H1 (cell line): ENCODE data around the gene FOXN1. TPM values are rescaled to one million over a fixed set of nuclear protein-coding genes. Genes with fewer than 3 reads are reported as not detected.
A peak's percentile ranks its signal among the peaks of the same experiment; 100 is the strongest.

Experiments
- CTCF ChIA-PET: fragments of 300-600 bp; sonication (Branson Sonifier 250); formaldehyde crosslinking; loops from one replicate; lab custom pipeline; 2021; ENCODE audit not compliant: partially characterized antibody; lab: Charles Lee
- POLR2A ChIA-PET: fragments of 300-600 bp; sonication (Branson Sonifier 250); formaldehyde crosslinking; loops from one replicate; lab custom pipeline; 2021; ENCODE audit warnings: inconsistent platforms; ENCODE audit not compliant: partially characterized antibody; lab: Charles Lee
- DNase-seq, 2 experiments: peaks; one replicate each; pipeline versions ENCODE4 v3.0.0 to v3.0.0-alpha.2; 2010 to 2022; ENCODE audit warnings: low spot score in 2 of 2, low read depth in 1 of 2, mixed read lengths in 1 of 2
- FAIRE-seq: peaks from 2 replicates; lab custom pipeline; 2011; peaks lifted over from hg19 to GRCh38; lab: Jason Lieb, UNC
- H2AFZ ChIP-seq: 2 replicates; pipeline ENCODE4 v1.8.1; 2012; ENCODE audit warnings: low read length, inconsistent platforms
- H2AK5ac ChIP-seq: 2 replicates; pipeline ENCODE4 v1.6.1; 2013; ENCODE audit warnings: low read depth, low read length
- H2BK120ac ChIP-seq: replicated peaks from 2 replicates; pipeline ENCODE3; 2013; ENCODE audit warnings: low read depth, low read length, inconsistent platforms
- H2BK12ac ChIP-seq: 2 replicates; pipeline ENCODE4 v1.6.1; 2013; ENCODE audit warnings: low read depth, low read length
- H2BK15ac ChIP-seq: 2 replicates; pipeline ENCODE4 v1.6.1; 2013; ENCODE audit warnings: low read length
- H2BK20ac ChIP-seq: 2 replicates; pipeline ENCODE4 v1.6.1; 2013; ENCODE audit warnings: low read length
- H2BK5ac ChIP-seq: 2 replicates; pipeline ENCODE4 v1.6.1; 2013; ENCODE audit warnings: low read depth, low read length
- H3K14ac ChIP-seq: 2 replicates; pipeline ENCODE4 v1.6.1; 2013; ENCODE audit warnings: inconsistent platforms; ENCODE audit not compliant: insufficient read length
- H3K18ac ChIP-seq: 2 replicates; pipeline ENCODE4 v1.6.1; 2013; ENCODE audit warnings: low read length; ENCODE audit errors: extremely low read depth
- H3K23ac ChIP-seq: 2 replicates; pipeline ENCODE4 v1.6.1; 2013; ENCODE audit warnings: inconsistent platforms; ENCODE audit not compliant: insufficient read length
- H3K23me2 ChIP-seq: 2 replicates; pipeline ENCODE4 v1.6.1; 2013; ENCODE audit warnings: low read depth, low read length
- H3K27ac ChIP-seq: 2 replicates; pipeline ENCODE4 v1.6.1; 2011; ENCODE audit warnings: low read depth, low read length, inconsistent platforms
- H3K27me3 ChIP-seq, 4 experiments: replicated peaks in 1 of 4; 1 replicate in 1 of 4; 2 replicates in 3 of 4; pipeline versions ENCODE4 v1.6.1 to v1.8.1; 2011 to 2013; ENCODE audit warnings: low read length in 3 of 4, mild to moderate bottlenecking in 3 of 4, inconsistent platforms in 2 of 4, mixed read lengths in 2 of 4, moderate library complexity in 1 of 4; ENCODE audit not compliant: control insufficient read depth in 3 of 4, insufficient read depth in 3 of 4; ENCODE audit errors: extremely low read depth in 1 of 4
- H3K36me3 ChIP-seq, 4 experiments: 2 replicates each; pipeline versions ENCODE4 v1.6.1 to v1.8.1; 2011 to 2013; ENCODE audit warnings: mild to moderate bottlenecking in 4 of 4, low read length in 3 of 4, moderate library complexity in 2 of 4, control low read depth in 1 of 4, inconsistent platforms in 1 of 4; ENCODE audit not compliant: insufficient read depth in 4 of 4, control insufficient read depth in 2 of 4
- H3K4ac ChIP-seq: replicated peaks from 2 replicates; pipeline ENCODE3; 2013; ENCODE audit warnings: low read length, low read depth, mixed read lengths, inconsistent platforms; ENCODE audit not compliant: insufficient read length
- H3K4me1 ChIP-seq, 4 experiments: replicated peaks in 1 of 4; 1 replicate in 1 of 4; 2 replicates in 3 of 4; pipeline versions ENCODE4 v1.6.1 to v1.8.1; 2011 to 2013; ENCODE audit warnings: low read length in 3 of 4, inconsistent platforms in 2 of 4, mixed read lengths in 1 of 4; ENCODE audit not compliant: insufficient read depth in 4 of 4, control insufficient read depth in 3 of 4
- H3K4me2 ChIP-seq, 2 experiments: 2 replicates each; pipeline versions ENCODE4 v1.6.1 to v1.8.1; 2011 to 2013; ENCODE audit warnings: low read depth in 2 of 2, low read length in 2 of 2, control low read depth in 1 of 2, inconsistent platforms in 1 of 2, mild to moderate bottlenecking in 1 of 2; ENCODE audit not compliant: insufficient read depth in 1 of 2
- H3K4me3 ChIP-seq, 4 experiments: fragments of 200-600, 300-600 bp in 1 of 4; sonication (generic), shearing (Covaris generic), sonication (Bioruptor Twin) in 1 of 4; 2 replicates each; pipeline versions ENCODE4 v1.5.1 to v1.8.1; 2011 to 2016; ENCODE audit warnings: low read length in 4 of 4, low read depth in 3 of 4, control low read depth in 2 of 4, inconsistent platforms in 2 of 4, mild to moderate bottlenecking in 2 of 4, mixed read lengths in 1 of 4, moderate library complexity in 1 of 4; ENCODE audit not compliant: insufficient read depth in 2 of 4; ENCODE audit errors: extremely low read depth in 1 of 4
- H3K56ac ChIP-seq: replicated peaks from 2 replicates; pipeline ENCODE3; 2013; ENCODE audit warnings: low read depth, mild to moderate bottlenecking, mixed read lengths, low read length, inconsistent platforms; ENCODE audit not compliant: insufficient read length
- H3K79me1 ChIP-seq: 2 replicates; pipeline ENCODE4 v1.6.1; 2013; ENCODE audit warnings: low read depth, low read length, control low read depth
- H3K79me2 ChIP-seq, 2 experiments: 2 replicates each; pipeline versions ENCODE4 v1.6.1 to v1.8.1; 2012 to 2013; ENCODE audit warnings: low read length in 2 of 2, mild to moderate bottlenecking in 2 of 2, inconsistent platforms in 1 of 2; ENCODE audit not compliant: insufficient read depth in 2 of 2, control insufficient read depth in 1 of 2
- H3K9ac ChIP-seq, 4 experiments: replicated peaks in 1 of 4; 1 replicate in 1 of 4; 2 replicates in 3 of 4; pipeline versions ENCODE4 v1.6.1 to v1.8.1; 2011 to 2013; ENCODE audit warnings: low read depth in 3 of 4, low read length in 3 of 4, control low read depth in 2 of 4, mild to moderate bottlenecking in 2 of 4, moderate library complexity in 2 of 4, inconsistent platforms in 1 of 4; ENCODE audit errors: extremely low read depth in 1 of 4
- H3K9me3 ChIP-seq, 2 experiments: 2 replicates each; pipeline versions ENCODE4 v1.6.1 to v1.8.1; 2012 to 2013; ENCODE audit warnings: mild to moderate bottlenecking in 2 of 2, moderate library complexity in 2 of 2, control low read depth in 1 of 2, inconsistent platforms in 1 of 2, low read depth in 1 of 2, low read length in 1 of 2, mixed read lengths in 1 of 2; ENCODE audit not compliant: insufficient read depth in 2 of 2
- H4K20me1 ChIP-seq, 2 experiments: replicated peaks in 1 of 2; 2 replicates each; pipeline versions ENCODE3 to v1.8.1; 2011 to 2013; ENCODE audit warnings: inconsistent platforms in 2 of 2, low read length in 2 of 2, mild to moderate bottlenecking in 1 of 2; ENCODE audit not compliant: insufficient read depth in 2 of 2, control insufficient read depth in 1 of 2
- H4K5ac ChIP-seq: 2 replicates; pipeline ENCODE4 v1.6.1; 2013; ENCODE audit warnings: low read length, low read depth, mixed read lengths, inconsistent platforms; ENCODE audit not compliant: insufficient read length
- H4K8ac ChIP-seq: 2 replicates; pipeline ENCODE4 v1.8.0; 2013; ENCODE audit warnings: mild to moderate bottlenecking, moderate library complexity, low read length, inconsistent platforms; ENCODE audit not compliant: insufficient read depth; ENCODE audit errors: extremely low read depth
- H4K91ac ChIP-seq: replicated peaks from 2 replicates; pipeline ENCODE3; 2013; ENCODE audit warnings: low read length, mixed read lengths, inconsistent platforms; ENCODE audit not compliant: insufficient read length
- BACH1 ChIP-seq: IDR thresholded peaks from 2 replicates; pipeline ENCODE4 v1.6.1; 2012; ENCODE audit warnings: low read length, improper control_type of control experiment
- CEBPB ChIP-seq: IDR thresholded peaks from 2 replicates; pipeline ENCODE4 v1.6.1; 2012; ENCODE audit warnings: low read depth, low read length
- FOSL1 ChIP-seq: IDR thresholded peaks from 2 replicates; pipeline ENCODE4 v1.6.1; 2011; ENCODE audit warnings: mild to moderate bottlenecking, low read depth, low read length, moderate library complexity; ENCODE audit not compliant: insufficient read depth
- KDM1A ChIP-seq: fragments of 200-600, 300-600 bp; sonication (generic); IDR thresholded peaks from 2 replicates; pipeline ENCODE4 v1.7.1; 2016; ENCODE audit warnings: mild to moderate bottlenecking, low read length, borderline replicate concordance
- KDM5A ChIP-seq: fragments of 200-600 bp; IDR thresholded peaks from 2 replicates; pipeline ENCODE4 v1.7.1; 2012; ENCODE audit warnings: mild to moderate bottlenecking, low read length, inconsistent platforms, mixed read lengths
- NRF1 ChIP-seq: IDR thresholded peaks from 2 replicates; pipeline ENCODE4 v1.6.1; 2011; ENCODE audit warnings: mild to moderate bottlenecking, low read depth, low read length, improper control_type of control experiment
- POLR2A ChIP-seq, 2 experiments: IDR thresholded peaks; 1 replicate in 1 of 2; 2 replicates in 1 of 2; pipeline ENCODE4 v1.6.1; 2011; ENCODE audit warnings: low read depth in 2 of 2, low read length in 2 of 2, mild to moderate bottlenecking in 2 of 2; ENCODE audit errors: control extremely low read depth in 1 of 2
- POLR2AphosphoS5 ChIP-seq: IDR thresholded peaks from 2 replicates; pipeline ENCODE4 v1.6.1; 2011; ENCODE audit warnings: low read depth, low read length
- RFX5 ChIP-seq: IDR thresholded peaks from 2 replicates; pipeline ENCODE4 v1.6.1; 2011; ENCODE audit warnings: low read depth, low read length, improper control_type of control experiment, borderline replicate concordance
- RNF2 ChIP-seq: fragments of 200-900, 300-1000 bp; sonication (generic); IDR thresholded peaks from 2 replicates; pipeline ENCODE4 v1.7.1; 2016; ENCODE audit warnings: borderline replicate concordance, low read depth, mild to moderate bottlenecking, antibody characterized with exemption, low read length; ENCODE audit not compliant: poor library complexity, severe bottlenecking; ENCODE audit errors: missing control alignments
- RXRA ChIP-seq: IDR thresholded peaks from 2 replicates; pipeline ENCODE4 v1.6.1; 2011; ENCODE audit warnings: low read depth, mild to moderate bottlenecking, low read length, moderate library complexity; ENCODE audit not compliant: insufficient read depth
- TAF1 ChIP-seq: IDR thresholded peaks from 2 replicates; pipeline ENCODE4 v1.6.1; 2011; ENCODE audit warnings: mild to moderate bottlenecking, low read depth, low read length
- USF2 ChIP-seq: IDR thresholded peaks from 2 replicates; pipeline ENCODE4 v1.6.1; 2011; ENCODE audit warnings: low read length, improper control_type of control experiment
- YY1 ChIP-seq: IDR thresholded peaks from 2 replicates; pipeline ENCODE4 v1.6.1; 2011; ENCODE audit warnings: low read depth, mild to moderate bottlenecking, low read length
- WGBS, 2 experiments: shearing (Covaris generic) in 1 of 2; methylation state at CpG; one replicate each; pipeline versions ENCODE4 v1.1.6 to v1.1.7; 2013 to 2015; ENCODE audit warnings: low lambda C conversion rate in 2 of 2, mixed read lengths in 2 of 2, inconsistent platforms in 1 of 2, low coverage in 1 of 2, missing lambda C conversion rate in 1 of 2; ENCODE audit not compliant: insufficient replicate concordance in 2 of 2, insufficient coverage in 1 of 2, insufficient read length in 1 of 2; ENCODE audit errors: extremely low coverage in 1 of 2, missing lambda C conversion rate in 1 of 2; 5-methylcytosine and 5-hydroxymethylcytosine counted together
- polyA plus RNA-seq, 7 experiments: library from polyadenylated mRNA; depleted of rRNA in 3 of 7; stranded (reverse) in 5 of 7; unstranded in 2 of 7; fragments of >200 nt in 5 of 7; fragments of 200-250 nt in 2 of 7; gene quantifications; 1 replicate in 5 of 7; 2 replicates in 1 of 7; 4 replicates in 1 of 7; pipeline versions ENCODE4 v1.2.1 to v1.2.3, GENCODE V29; 2011 to 2013; ENCODE audit warnings: missing spikeins in 2 of 7, mixed read lengths in 2 of 7
- total RNA-seq: library from RNA; stranded (reverse); fragmentation: NEBNext Ultra II Directional; extraction: Animal tissue kit (Norgen Biotek cat#: 25700); gene quantifications from 2 replicates; pipeline ENCODE4 v1.2.1, GENCODE V29; 2021

Gene FOXN1
- total and polyA plus RNA-seq, 2 of the 8 experiments (the other 6 are each of a cell fraction or from before 2014, with no cell fraction given): not detected

- H2BK120ac ChIP-seq: no peak overlapping the region
- H2BK20ac ChIP-seq: no peak overlapping the region
- H3K4ac ChIP-seq: no peak overlapping the region
- H3K4me1 ChIP-seq: peaks cover 0 to 5% (median 0%) of the 10 kb centered on the region in 4 experiments; a peak in 2 of 7 replicates
- no peaks in the 10 kb centered on the region for H3K79me2 ChIP-seq
- no peak overlapping the region for H3K23ac ChIP-seq
- H3K9me3 ChIP-seq: no peaks in the 10 kb centered on the region
- no peak overlapping the region for H4K5ac ChIP-seq
- H2AFZ ChIP-seq: no peak overlapping the region
- DNase-seq (no peak), FAIRE-seq (no peak)
- no peak overlapping the region for H3K9ac ChIP-seq
- H2BK15ac ChIP-seq: no peak overlapping the region
- H3K4me3 ChIP-seq: no peak overlapping the region
- H2AK5ac ChIP-seq: no peak overlapping the region
- H3K14ac ChIP-seq: no peak overlapping the region
- ChIA-PET POLR2A (interaction anchor here (0.7 to 1.3 kb wide), 2 partner anchors 9 to 23 kb away, joined by 3 read pairs; no protein-coding TSS in a partner anchor), CTCF (interaction anchor here (0.9 to 5.9 kb wide), 4 partner anchors 10 to 59 kb away, joined by 3 to 45 read pairs (median 10); no protein-coding TSS in a partner anchor)
- no peaks in the 10 kb centered on the region for H3K79me1 ChIP-seq
- no peaks in the 10 kb centered on the region for H3K23me2 ChIP-seq
- no peak overlapping the region for H2BK5ac ChIP-seq
- H3K4me2 ChIP-seq: no peak overlapping the region
- H4K91ac ChIP-seq: no peak overlapping the region
- H4K8ac ChIP-seq: peak overlapping the region; percentile 28; the same call in 1 of the 2 replicates
- no peaks in the 10 kb centered on the region for H3K36me3 ChIP-seq
- no peak overlapping the region for H3K56ac ChIP-seq
- no peak overlapping the region for H3K18ac ChIP-seq
- no peaks in the 10 kb centered on the region for H4K20me1 ChIP-seq
- H2BK12ac ChIP-seq: no peak overlapping the region; the same call in 1 of the 2 replicates
- H3K27me3 ChIP-seq: no peaks in the 10 kb centered on the region
- H3K27ac ChIP-seq: no peak overlapping the region
- WGBS, 2 experiments: 86% methylated on average over 7 of the region's 7 CpGs; no CpG with 5 or more reads in 1 of the 2 experiments
- TF ChIP-seq NRF1 (no peak), USF2 (no peak), TAF1 (no peak), FOSL1 (no peak), BACH1 (no peak), YY1 (no peak), POLR2AphosphoS5 (no peak), KDM5A (no peak), RNF2 (no peak), RXRA (no peak), RFX5 (no peak), POLR2A (IDR thresholded peaks at IDR 0.05; ENCODE audit: control extremely low read depth in 1 of 2, low read depth in 2 of 2, low read length in 2 of 2) (no peak), KDM1A (no peak), CEBPB (no peak)
These were observed 24.8 kb downstream of the FOXN1 start for GRCh38 chr17:28530926-28531325.
